K562 (cell line): ENCODE measurements around the gene DLGAP1. TPM values are rescaled to one million over a fixed set of nuclear protein-coding genes. Genes with fewer than 3 reads are reported as not detected.

Experiments used
- ATAC-seq: fragments of 200-7000 bp; cut with Tn5 transposase; 3 replicates; pipeline ENCODE4 v1.9.1; 2020; ENCODE audit warnings: moderate library complexity
- BruUV-seq: library from RNA; stranded (reverse); fragments of 400-500 nt; replicated peaks from 2 replicates; lab custom pipeline; 2021; lab: Mats Ljungman, UMichigan
- CTCF ChIA-PET: fragments of 300-600 bp; formaldehyde crosslinking; extraction: SDS; loops from one replicate; lab custom pipeline; 2021; ENCODE audit warnings: low intra/inter-chr PET ratio; lab: Yijun Ruan, JAX
- POLR2A ChIA-PET: fragments of 300-600, 350-650 bp; sonication (Branson Sonifier 250); formaldehyde crosslinking; extraction: SDS; loops from one replicate; lab custom pipeline; 2021; ENCODE audit warnings: antibody characterized with exemption, inconsistent platforms; lab: Yijun Ruan, JAX
- DNase-seq, 4 experiments: peaks; one replicate each; pipeline versions ENCODE4 v3.0.0 to v3.0.0-alpha.2; 2011 to 2018; ENCODE audit warnings: low spot score in 3 of 4, mixed read lengths in 3 of 4; ENCODE audit errors: extremely low read depth in 1 of 4
- FAIRE-seq: peaks from 2 replicates; lab custom pipeline; 2011; peaks lifted over from hg19 to GRCh38; lab: Jason Lieb, UNC
- H2AFZ ChIP-seq: 2 replicates; pipeline ENCODE4 v1.6.0; 2011; ENCODE audit warnings: low read depth, low read length, control low read depth, inconsistent platforms
- H3K27ac ChIP-seq: fragments of 200-600 bp; 3 replicates; pipeline ENCODE4 v1.8.0; 2011; ENCODE audit warnings: low read depth, mild to moderate bottlenecking, control low read depth, inconsistent platforms, low read length, moderate library complexity, mixed read lengths; ENCODE audit errors: extremely low read depth
- H3K27me3 ChIP-seq, 2 experiments: fragments of 300-600 bp in 1 of 2; 2 replicates in 1 of 2; 3 replicates in 1 of 2; pipeline versions ENCODE4 v1.6.0 to v1.8.0; 2011; ENCODE audit warnings: inconsistent platforms in 2 of 2, low read length in 2 of 2, mild to moderate bottlenecking in 1 of 2, mixed read lengths in 1 of 2, moderate library complexity in 1 of 2; ENCODE audit not compliant: control insufficient read depth in 2 of 2, insufficient read depth in 2 of 2
- H3K36me3 ChIP-seq: fragments of 300-600 bp; 3 replicates; pipeline ENCODE4 v1.8.0; 2011; ENCODE audit warnings: mild to moderate bottlenecking, low read length, inconsistent platforms; ENCODE audit not compliant: control insufficient read depth, insufficient read depth
- H3K4me1 ChIP-seq, 2 experiments: fragments of 200-600 bp in 1 of 2; replicated peaks in 1 of 2; 2 replicates in 1 of 2; 3 replicates in 1 of 2; pipeline versions ENCODE4 v1.5.1 to v1.8.0; 2011; ENCODE audit warnings: inconsistent platforms in 2 of 2, low read length in 2 of 2, mild to moderate bottlenecking in 1 of 2, mixed read lengths in 1 of 2, moderate library complexity in 1 of 2; ENCODE audit not compliant: control insufficient read depth in 2 of 2, insufficient read depth in 2 of 2
- H3K4me2 ChIP-seq: 2 replicates; pipeline ENCODE4 v1.6.1; 2011; ENCODE audit warnings: low read length, control low read depth, inconsistent platforms, mixed read lengths; ENCODE audit not compliant: insufficient read depth
- H3K4me3 ChIP-seq: fragments of 200-600 bp; sonication (generic), shearing (Covaris generic); 2 replicates; pipeline ENCODE4 v1.5.1; 2016; ENCODE audit warnings: control low read depth, inconsistent platforms
- H3K79me2 ChIP-seq: fragments of 200-600 bp; 3 replicates; pipeline ENCODE4 v1.8.0; 2011; ENCODE audit warnings: low read length, inconsistent platforms; ENCODE audit not compliant: control insufficient read depth, insufficient read depth
- H3K9ac ChIP-seq, 2 experiments: 2 replicates each; pipeline versions ENCODE4 v1.6.0 to v1.6.1; 2011; ENCODE audit warnings: low read depth in 2 of 2, low read length in 2 of 2, control low read depth in 1 of 2, inconsistent platforms in 1 of 2, mild to moderate bottlenecking in 1 of 2, mixed read lengths in 1 of 2; ENCODE audit not compliant: insufficient read depth in 1 of 2
- H3K9me1 ChIP-seq: one replicate; pipeline ENCODE4 v1.6.0; 2011; ENCODE audit warnings: inconsistent platforms, mild to moderate bottlenecking, low read length, moderate library complexity; ENCODE audit not compliant: control insufficient read depth, insufficient read depth
- H3K9me3 ChIP-seq: replicated peaks from 2 replicates; pipeline ENCODE4 v1.5.1; 2011; ENCODE audit warnings: low read depth, low read length, inconsistent platforms; ENCODE audit not compliant: control insufficient read depth, insufficient read depth
- H4K20me1 ChIP-seq: replicated peaks from 2 replicates; pipeline ENCODE4 v1.6.1; 2011; ENCODE audit warnings: low read length, inconsistent platforms, mixed read lengths; ENCODE audit not compliant: control insufficient read depth, insufficient read depth
- CHD2 ChIP-seq: IDR thresholded peaks from 2 replicates; pipeline ENCODE4 v1.6.1; 2011; ENCODE audit warnings: low read depth, low read length
- PHF20 ChIP-seq: fragments of 450-650 bp; IDR thresholded peaks from 2 replicates; pipeline ENCODE4 v1.6.1; 2018; ENCODE audit not compliant: partially characterized antibody
- POLR2AphosphoS2 ChIP-seq: IDR thresholded peaks from 2 replicates; pipeline ENCODE4 v1.6.1; 2012; ENCODE audit warnings: low read length, improper control_type of control experiment
- RB1 ChIP-seq: fragments of 450-650 bp; IDR thresholded peaks from 2 replicates; pipeline ENCODE4 v1.6.1; 2017; ENCODE audit warnings: low read depth, mild to moderate bottlenecking
- RHOXF2B ChIP-seq: fragments of 250-450 bp; sonication (Bioruptor Pico); conservative IDR thresholded peaks from 2 replicates; pipeline ENCODE4 v1.5.1; 2021
- WHSC1 ChIP-seq: IDR thresholded peaks from one replicate; pipeline ENCODE4 v1.6.1; 2012; ENCODE audit warnings: low read length, control low read depth, inconsistent platforms
- XRCC3 ChIP-seq: fragments of 450-650 bp; IDR thresholded peaks from 2 replicates; pipeline ENCODE4 v1.6.1; 2017; ENCODE audit warnings: mild to moderate bottlenecking, moderate library complexity
- ZNF140 ChIP-seq: fragments of 250-450 bp; sonication (Bioruptor Pico); IDR thresholded peaks from 2 replicates; pipeline ENCODE4 v1.8.0; 2021; ENCODE audit warnings: moderate library complexity, mild to moderate bottlenecking, inconsistent platforms
- ZNF239 ChIP-seq: fragments of 250-450 bp; sonication (Bioruptor Pico); IDR thresholded peaks from 2 replicates; pipeline ENCODE4 v1.4.0; 2020; ENCODE audit warnings: mild to moderate bottlenecking
- WGBS: fragments of 100-300 bp; shearing (Covaris generic); methylation state at CpG from one replicate; pipeline ENCODE4 v1.1.6; 2016; ENCODE audit warnings: low coverage, mixed read lengths; ENCODE audit not compliant: insufficient coverage; ENCODE audit errors: missing lambda C conversion rate; 5-methylcytosine and 5-hydroxymethylcytosine counted together
- in situ Hi-C: fragments of 300-500 bp; cut with MboI; formaldehyde crosslinking; loops from 4 replicates; pipeline ENCODE4 v1.15.0; 2018; ENCODE audit warnings: inconsistent platforms, mixed read lengths
- intact Hi-C: fragments of 100-400 bp; cut with micrococcal nuclease; formaldehyde crosslinking; loops from 2 replicates; pipeline ENCODE4 v1.14.2; 2022
- polyA plus RNA-seq, 8 experiments: library from polyadenylated mRNA; depleted of rRNA in 4 of 8; stranded (reverse) in 5 of 8; unstranded in 3 of 8; fragments of >200 nt; fragmentation: Nextera tagmentation in 2 of 8; fragmentation: Illumina TruSeq in 1 of 8; extraction: Ambion mirVana in 2 of 8; extraction: Trizol in 1 of 8; gene quantifications; 2 replicates each; pipeline versions ENCODE4 v1.2.1 to v1.2.3, GENCODE V29; 2011 to 2014; ENCODE audit warnings: inconsistent platforms in 1 of 8, missing spikeins in 1 of 8
- total RNA-seq, 7 experiments: library from RNA; depleted of rRNA in 6 of 7; stranded (reverse); fragments of >200 nt in 6 of 7; fragmentation: Illumina TruSeq in 2 of 7; extraction: Trizol in 2 of 7; gene quantifications; 2 replicates each; pipeline versions ENCODE4 v1.2.1 to v1.2.3, GENCODE V29; 2011 to 2021; ENCODE audit warnings: low replicate concordance in 1 of 7
- TF ChIP-seq, protein P1 (sequence below), 3 experiments: fragments of 200-800 bp in 1 of 3; sonication (Bioruptor generic) in 1 of 3; sonication (generic) in 1 of 3; formaldehyde crosslinking in 1 of 3; IDR thresholded peaks; 2 replicates each; pipeline versions ENCODE4 v1.6.1 to v1.8.0; 2016 to 2022; ENCODE audit warnings: mild to moderate bottlenecking in 2 of 3, missing compliant biosample characterization in 2 of 3, missing genetic modification characterization in 2 of 3, missing genetic modification reagents in 1 of 3

Gene DLGAP1
- total and polyA plus RNA-seq, 9 of the 15 experiments (the other 6 are each of a cell fraction or from before 2014, with no cell fraction given): 0.04 to 0.22 (median 0.08) TPM

GRCh38 chr18:4119127-4119648 lies 335.9 kb downstream of the DLGAP1 start:
- intact Hi-C loops: no loop called here
- no peaks in the 10 kb centered on the region for H3K36me3 ChIP-seq
- TF ChIP-seq RHOXF2B (CRISPR knock-in tag) (no peak), ZNF239 (no peak), RB1 (no peak), WHSC1 (no peak), POLR2AphosphoS2 (no peak), CHD2 (no peak), XRCC3 (no peak), ZNF140 (no peak), PHF20 (no peak)
- TF ChIP-seq, protein P1, sequence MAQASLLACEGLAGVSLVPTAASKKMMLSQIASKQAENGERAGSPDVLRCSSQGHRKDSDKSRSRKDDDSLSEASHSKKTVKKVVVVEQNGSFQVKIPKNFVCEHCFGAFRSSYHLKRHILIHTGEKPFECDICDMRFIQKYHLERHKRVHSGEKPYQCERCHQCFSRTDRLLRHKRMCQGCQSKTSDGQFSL (CRISPR knock-in tag; IDR thresholded peaks at IDR 0.05): no peak
- TF ChIP-seq, protein P1 (tag; IDR thresholded peaks at IDR 0.05): no peak
- TF ChIP-seq, all 486 proteins: peak for 0
- H3K27ac ChIP-seq: no peak overlapping the region
- 2% methylated on average over 7 of the region's 7 CpGs for WGBS
- peaks cover 2% of the 10 kb centered on the region for H3K9me3 ChIP-seq
- no peak overlapping the region for H2AFZ ChIP-seq
- POLR2A ChIA-PET: no interaction called here
- no peak for ATAC-seq
- BruUV-seq: no TSS peak
- no peak overlapping the region for H3K4me2 ChIP-seq
- no peak for FAIRE-seq
- no peaks in the 10 kb centered on the region for H3K4me1 ChIP-seq
- H4K20me1 ChIP-seq: no peaks in the 10 kb centered on the region
- DNase-seq: no peak
- H3K79me2 ChIP-seq: no peaks in the 10 kb centered on the region
- H3K4me3 ChIP-seq: no peak overlapping the region
- CTCF ChIA-PET: no interaction called here
- no peaks in the 10 kb centered on the region for H3K9me1 ChIP-seq
- in situ Hi-C loops: loop anchor here (25.0 kb wide), 1 partner anchor 943 kb away; no protein-coding TSS in a partner anchor
- no peaks in the 10 kb centered on the region for H3K27me3 ChIP-seq
- H3K9ac ChIP-seq: no peak overlapping the region
